ENCODE data around the gene LRIG3.

DNA sequence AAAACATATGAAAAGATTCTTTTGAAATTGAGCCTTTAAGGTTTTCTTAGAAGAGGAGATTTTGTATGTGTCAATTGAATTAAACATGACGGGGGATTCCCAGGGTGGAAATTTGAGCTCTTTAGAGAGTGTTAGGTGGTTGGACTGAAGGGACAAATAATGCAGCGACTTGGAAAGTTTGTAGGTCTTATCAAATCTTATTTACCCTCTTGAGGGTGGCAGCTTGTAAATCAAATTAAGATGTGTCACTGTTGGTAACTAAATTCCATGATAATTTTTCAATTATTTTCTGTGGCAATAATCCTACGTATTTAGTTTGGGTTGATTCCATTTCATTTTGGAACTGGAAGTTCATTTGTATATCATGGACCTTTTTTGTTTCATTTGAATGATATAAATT is 33.7 kb upstream of the LRIG3 start:
- TF ChIP-seq, protein P1, sequence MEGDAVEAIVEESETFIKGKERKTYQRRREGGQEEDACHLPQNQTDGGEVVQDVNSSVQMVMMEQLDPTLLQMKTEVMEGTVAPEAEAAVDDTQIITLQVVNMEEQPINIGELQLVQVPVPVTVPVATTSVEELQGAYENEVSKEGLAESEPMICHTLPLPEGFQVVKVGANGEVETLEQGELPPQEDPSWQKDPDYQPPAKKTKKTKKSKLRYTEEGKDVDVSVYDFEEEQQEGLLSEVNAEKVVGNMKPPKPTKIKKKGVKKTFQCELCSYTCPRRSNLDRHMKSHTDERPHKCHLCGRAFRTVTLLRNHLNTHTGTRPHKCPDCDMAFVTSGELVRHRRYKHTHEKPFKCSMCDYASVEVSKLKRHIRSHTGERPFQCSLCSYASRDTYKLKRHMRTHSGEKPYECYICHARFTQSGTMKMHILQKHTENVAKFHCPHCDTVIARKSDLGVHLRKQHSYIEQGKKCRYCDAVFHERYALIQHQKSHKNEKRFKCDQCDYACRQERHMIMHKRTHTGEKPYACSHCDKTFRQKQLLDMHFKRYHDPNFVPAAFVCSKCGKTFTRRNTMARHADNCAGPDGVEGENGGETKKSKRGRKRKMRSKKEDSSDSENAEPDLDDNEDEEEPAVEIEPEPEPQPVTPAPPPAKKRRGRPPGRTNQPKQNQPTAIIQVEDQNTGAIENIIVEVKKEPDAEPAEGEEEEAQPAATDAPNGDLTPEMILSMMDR (IDR thresholded peaks at IDR 0.05): no peak
- TF ChIP-seq POLR2A (IDR thresholded peaks at IDR 0.05): no peak

Data from adrenal gland (tissue), 5 donors.